ENCODE data around the gene RAB37. TPM values are rescaled to one million over a fixed set of nuclear protein-coding genes. Genes with fewer than 3 reads are reported as not detected.

RAB37 gene
- total and polyA plus RNA-seq, 2 of the 13 experiments (the other 11 are each of a cell fraction or from before 2014, with no cell fraction given): 0.91 to 3.7 TPM

GRCh38 chr17:74750327-74751069 lies 13.4 kb downstream of the RAB37 start (continued):
- peak; percentile 86; the same call in 1 of the 2 replicates for TF ChIP-seq ZNF503 (CRISPR knock-in tag; IDR thresholded peaks at IDR 0.05)
- TF ChIP-seq UBTF (CRISPR knock-in tag; IDR thresholded peaks at IDR 0.05): peak; percentile 72
- TF ChIP-seq CREM (IDR thresholded peaks at IDR 0.05): peak; percentile 87
- TF ChIP-seq CREM (CRISPR knock-in tag; IDR thresholded peaks at IDR 0.05): no peak
- TF ChIP-seq ARID3A (IDR thresholded peaks at IDR 0.05; ENCODE audit: low read depth, low read length): no peak
- TF ChIP-seq ZBTB8A (CRISPR knock-in tag; IDR thresholded peaks at IDR 0.05; ENCODE audit: borderline replicate concordance, low read depth): no peak
- TF ChIP-seq KIAA2018 (CRISPR knock-in tag; IDR thresholded peaks at IDR 0.05; ENCODE audit: borderline replicate concordance): no peak; the same call in 1 of the 2 replicates
- TF ChIP-seq ATF4 (CRISPR knock-in tag; IDR thresholded peaks at IDR 0.05): peak in 1 of 2 experiments; percentile 63; a peak in 1 of 4 replicates
- peak; percentile 80 for TF ChIP-seq TBX2 (CRISPR knock-in tag; IDR thresholded peaks at IDR 0.05; ENCODE audit: borderline replicate concordance)
- TF ChIP-seq ZNF674 (CRISPR knock-in tag; IDR thresholded peaks at IDR 0.05; ENCODE audit: low read depth): no peak
- TF ChIP-seq REPIN1 (CRISPR knock-in tag; IDR thresholded peaks at IDR 0.05; ENCODE audit: borderline replicate concordance, low read depth): no peak; the same call in 1 of the 2 replicates

Measured in HepG2 (cell line).